H9 (cell line): ENCODE results near the gene FBXO42. TPM values are rescaled to one million over a fixed set of nuclear protein-coding genes. Genes with fewer than 3 reads are reported as not detected.
A peak's percentile ranks its signal among the peaks of the same experiment; 100 is the strongest.

Experiments
- DNase-seq: peaks from one replicate; pipeline ENCODE4 v3.0.0-alpha.2; 2017
- H2AFZ ChIP-seq: one replicate; pipeline ENCODE4 v1.6.1; 2013; ENCODE audit warnings: mild to moderate bottlenecking, low read length, control low read depth, moderate library complexity
- H2AK5ac ChIP-seq: 2 replicates; pipeline ENCODE4 v1.6.1; 2013; ENCODE audit warnings: low read length, control low read depth, mixed read lengths; ENCODE audit not compliant: insufficient read length
- H2BK120ac ChIP-seq: one replicate; pipeline ENCODE4 v1.6.1; 2013; ENCODE audit warnings: low read depth, mild to moderate bottlenecking, low read length, control low read depth, inconsistent platforms; ENCODE audit not compliant: poor library complexity, severe bottlenecking
- H2BK12ac ChIP-seq: 2 replicates; pipeline ENCODE4 v1.6.1; 2013; ENCODE audit warnings: low read length, control low read depth, mixed read lengths, low read depth; ENCODE audit not compliant: insufficient read length
- H2BK15ac ChIP-seq: 2 replicates; pipeline ENCODE4 v1.6.1; 2013; ENCODE audit warnings: low read depth, low read length, control low read depth
- H2BK20ac ChIP-seq: one replicate; pipeline ENCODE4 v1.6.1; 2013; ENCODE audit warnings: low read depth, mild to moderate bottlenecking, low read length, control low read depth, inconsistent platforms; ENCODE audit not compliant: poor library complexity, severe bottlenecking
- H2BK5ac ChIP-seq: 2 replicates; pipeline ENCODE4 v1.6.1; 2013; ENCODE audit warnings: low read length, control low read depth, mixed read lengths; ENCODE audit not compliant: insufficient read length
- H3K14ac ChIP-seq: 2 replicates; pipeline ENCODE4 v1.6.1; 2013; ENCODE audit warnings: low read length, control low read depth; ENCODE audit not compliant: insufficient read depth
- H3K18ac ChIP-seq: 2 replicates; pipeline ENCODE4 v1.6.1; 2013; ENCODE audit warnings: low read depth, mild to moderate bottlenecking, mixed read lengths, low read length, control low read depth; ENCODE audit not compliant: insufficient read length
- H3K23ac ChIP-seq: 2 replicates; pipeline ENCODE4 v1.6.1; 2013; ENCODE audit warnings: low read length, control low read depth, mixed read lengths, low read depth; ENCODE audit not compliant: insufficient read length
- H3K23me2 ChIP-seq: 2 replicates; pipeline ENCODE4 v1.6.1; 2013; ENCODE audit warnings: low read depth, mild to moderate bottlenecking, mixed read lengths, low read length, control low read depth; ENCODE audit not compliant: insufficient read length, poor library complexity, severe bottlenecking
- H3K27ac ChIP-seq: 2 replicates; pipeline ENCODE4 v1.5.1; 2013; ENCODE audit warnings: low read length, control low read depth, mixed read lengths, low read depth; ENCODE audit not compliant: insufficient read length
- H3K27me3 ChIP-seq: 2 replicates; pipeline ENCODE4 v1.6.1; 2013; ENCODE audit warnings: low read length, control low read depth, inconsistent platforms; ENCODE audit not compliant: insufficient read depth
- H3K4ac ChIP-seq: 2 replicates; pipeline ENCODE4 v1.6.1; 2013; ENCODE audit warnings: low read depth, mild to moderate bottlenecking, control low read depth, inconsistent platforms, low read length, moderate library complexity
- H3K4me1 ChIP-seq: 2 replicates; pipeline ENCODE4 v1.6.1; 2013; ENCODE audit warnings: low read length, control low read depth, inconsistent platforms; ENCODE audit not compliant: insufficient read depth
- H3K4me2 ChIP-seq: 2 replicates; pipeline ENCODE4 v1.6.1; 2013; ENCODE audit warnings: low read length, control low read depth, mixed read lengths; ENCODE audit not compliant: insufficient read length, insufficient read depth
- H3K56ac ChIP-seq: 2 replicates; pipeline ENCODE4 v1.6.1; 2013; ENCODE audit warnings: low read depth, mild to moderate bottlenecking, mixed read lengths, low read length, control low read depth; ENCODE audit not compliant: insufficient read length
- H3K79me1 ChIP-seq: 2 replicates; pipeline ENCODE4 v1.6.1; 2013; ENCODE audit warnings: low read depth, mild to moderate bottlenecking, moderate library complexity, low read length, control low read depth, inconsistent platforms; ENCODE audit not compliant: insufficient read depth, poor library complexity, severe bottlenecking
- H3K79me2 ChIP-seq: 2 replicates; pipeline ENCODE4 v1.6.1; 2013; ENCODE audit warnings: low read length, control low read depth, inconsistent platforms; ENCODE audit not compliant: insufficient read depth
- H3K9ac ChIP-seq: 2 replicates; pipeline ENCODE4 v1.6.1; 2013; ENCODE audit warnings: low read length, control low read depth, mixed read lengths; ENCODE audit not compliant: insufficient read length; ENCODE audit errors: extremely low read depth
- H3K9me3 ChIP-seq: one replicate; pipeline ENCODE4 v1.6.1; 2013; ENCODE audit warnings: low read depth, low read length, inconsistent platforms; ENCODE audit not compliant: control insufficient read depth
- H3T11ph ChIP-seq: one replicate; pipeline ENCODE4 v1.6.1; 2013; ENCODE audit warnings: mild to moderate bottlenecking, low read length, control low read depth, inconsistent platforms
- H4K20me1 ChIP-seq: one replicate; pipeline ENCODE4 v1.6.1; 2013; ENCODE audit not compliant: control insufficient read depth, insufficient read length, insufficient read depth
- H4K5ac ChIP-seq: 2 replicates; pipeline ENCODE4 v1.6.1; 2013; ENCODE audit warnings: low read depth, mild to moderate bottlenecking, mixed read lengths, low read length, control low read depth; ENCODE audit not compliant: insufficient read length
- H4K8ac ChIP-seq: replicated peaks from 2 replicates; pipeline ENCODE4 v1.6.1; 2013; ENCODE audit warnings: low read length, control low read depth, mixed read lengths, low read depth; ENCODE audit not compliant: insufficient read length
- H4K91ac ChIP-seq: 2 replicates; pipeline ENCODE4 v1.6.1; 2013; ENCODE audit warnings: low read depth, mild to moderate bottlenecking, moderate library complexity, mixed read lengths, low read length, control low read depth; ENCODE audit not compliant: insufficient read length
- H3K27ac Mint-ChIP-seq, 3 experiments: 2 replicates in 2 of 3; 3 replicates in 1 of 3; pipeline ENCODE4 v1.8.0; 2020 to 2021; ENCODE audit warnings: mixed read lengths in 3 of 3, mild to moderate bottlenecking in 1 of 3, moderate library complexity in 1 of 3
- H3K27me3 Mint-ChIP-seq: 2 replicates; pipeline ENCODE4 v1.8.0; 2021; ENCODE audit warnings: low read depth, mild to moderate bottlenecking, moderate library complexity, mixed read lengths
- H3K36me3 Mint-ChIP-seq, 3 experiments: 2 replicates in 2 of 3; 3 replicates in 1 of 3; pipeline ENCODE4 v1.8.0; 2020 to 2021; ENCODE audit warnings: low read depth in 3 of 3, mixed read lengths in 3 of 3; ENCODE audit not compliant: insufficient read depth in 1 of 3
- H3K4me1 Mint-ChIP-seq, 2 experiments: 2 replicates each; pipeline ENCODE4 v1.8.0; 2020; ENCODE audit warnings: mixed read lengths in 2 of 2
- H3K4me3 Mint-ChIP-seq, 2 experiments: 2 replicates in 1 of 2; 3 replicates in 1 of 2; pipeline ENCODE4 v1.8.0; 2020 to 2021; ENCODE audit warnings: mild to moderate bottlenecking in 2 of 2, mixed read lengths in 2 of 2, moderate library complexity in 1 of 2
- H3K9me3 Mint-ChIP-seq, 2 experiments: 2 replicates in 1 of 2; 3 replicates in 1 of 2; pipeline ENCODE4 v1.8.0; 2020; ENCODE audit warnings: mild to moderate bottlenecking in 2 of 2, mixed read lengths in 2 of 2, moderate library complexity in 1 of 2
- WGBS: extraction: QIAGEN DNeasy Blood & Tissue Kit; methylation state at CpG from one replicate; pipeline ENCODE4 v1.1.7; 2013; ENCODE audit warnings: missing lambda C conversion rate, low lambda C conversion rate, mixed read lengths; ENCODE audit not compliant: insufficient read length; ENCODE audit errors: extremely low coverage; 5-methylcytosine and 5-hydroxymethylcytosine counted together
- total RNA-seq: library from RNA; stranded (reverse); gene quantifications from 2 replicates; pipeline ENCODE4 v1.2.1, GENCODE V29; 2021
- TF ChIP-seq, protein P1 (sequence below): fragments of 200-600 bp; sonication (generic); conservative IDR thresholded peaks from 3 replicates; pipeline ENCODE4 v1.8.0; 2021; ENCODE audit warnings: antibody characterized with exemption, mild to moderate bottlenecking

Gene FBXO42
- total RNA-seq, 1 experiment from 2014 or later = 17.4 TPM

DNA sequence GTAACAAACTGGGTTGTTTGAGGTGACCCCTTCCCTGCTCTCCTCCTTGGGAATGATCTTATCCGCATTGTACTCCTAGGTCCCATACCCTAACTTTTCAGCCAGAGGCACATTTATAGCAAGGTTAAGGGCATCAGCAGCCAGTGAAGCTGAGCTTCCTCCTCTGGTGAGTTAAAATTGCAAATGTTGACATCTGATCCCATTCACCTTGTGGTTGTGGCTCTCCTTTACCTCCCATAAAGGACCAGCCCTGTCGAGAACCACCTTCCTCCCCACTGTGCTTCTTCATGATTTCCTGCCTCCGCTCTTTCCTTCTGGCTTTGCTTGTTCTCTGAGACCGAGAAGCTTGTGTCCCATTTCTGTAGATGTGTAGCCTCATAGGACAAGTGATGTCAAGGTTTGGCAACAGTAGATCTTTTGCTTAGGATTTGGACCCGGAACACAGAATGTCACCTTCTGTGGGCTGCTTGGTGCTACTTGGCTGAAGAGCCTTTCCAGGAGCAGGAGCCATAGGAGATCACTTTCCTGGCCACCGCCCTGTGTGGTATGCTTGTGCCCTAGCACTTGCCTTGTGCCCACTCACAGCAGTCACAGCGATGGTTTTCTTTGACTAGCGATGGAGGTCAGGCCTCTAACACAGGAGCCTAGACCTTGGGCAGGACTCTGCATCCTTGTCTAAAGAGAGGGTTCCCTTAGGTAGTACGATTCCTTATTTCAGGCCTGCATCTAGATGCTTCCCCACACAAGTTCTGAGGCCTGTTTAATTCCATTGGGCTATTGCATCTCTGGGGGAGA is 33.6 kb upstream of the FBXO42 start:
- peaks cover 44% of the 10 kb centered on the region for H3K79me2 ChIP-seq
- H3K4me1 Mint-ChIP-seq = peaks cover 30 to 32% of the 10 kb centered on the region in 2 experiments
- H3K9ac ChIP-seq = no peak overlapping the region
- peak overlapping the region in 2 of 3 experiments; percentile 20 to 90; a peak in 3 of 7 replicates for H3K27ac Mint-ChIP-seq
- H2BK12ac ChIP-seq = no peak overlapping the region
- no peak overlapping the region for H2BK20ac ChIP-seq
- no peak for DNase-seq
- no peak overlapping the region for H2BK15ac ChIP-seq
- H3K23me2 ChIP-seq = no peaks in the 10 kb centered on the region
- H3K79me1 ChIP-seq = peaks cover 5% of the 10 kb centered on the region
- H3K4me2 ChIP-seq = no peak overlapping the region
- no peaks in the 10 kb centered on the region for H3K27me3 Mint-ChIP-seq
- H3K14ac ChIP-seq = no peak overlapping the region
- H3K27me3 ChIP-seq = no peaks in the 10 kb centered on the region
- no peak overlapping the region for H3K23ac ChIP-seq
- H3K9me3 Mint-ChIP-seq = no peaks in the 10 kb centered on the region; a peak in 1 of 5 replicates
- H3K4me3 Mint-ChIP-seq = peak overlapping the region in 1 of 2 experiments; percentile 48; a peak in 1 of 5 replicates
- H4K8ac ChIP-seq = no peak overlapping the region
- H3K4ac ChIP-seq = no peak overlapping the region
- no peak overlapping the region for H3K18ac ChIP-seq
- H3K56ac ChIP-seq = no peak overlapping the region
- no peak overlapping the region for H2BK120ac ChIP-seq
- no peak overlapping the region for H4K91ac ChIP-seq
- TF ChIP-seq, protein P1, sequence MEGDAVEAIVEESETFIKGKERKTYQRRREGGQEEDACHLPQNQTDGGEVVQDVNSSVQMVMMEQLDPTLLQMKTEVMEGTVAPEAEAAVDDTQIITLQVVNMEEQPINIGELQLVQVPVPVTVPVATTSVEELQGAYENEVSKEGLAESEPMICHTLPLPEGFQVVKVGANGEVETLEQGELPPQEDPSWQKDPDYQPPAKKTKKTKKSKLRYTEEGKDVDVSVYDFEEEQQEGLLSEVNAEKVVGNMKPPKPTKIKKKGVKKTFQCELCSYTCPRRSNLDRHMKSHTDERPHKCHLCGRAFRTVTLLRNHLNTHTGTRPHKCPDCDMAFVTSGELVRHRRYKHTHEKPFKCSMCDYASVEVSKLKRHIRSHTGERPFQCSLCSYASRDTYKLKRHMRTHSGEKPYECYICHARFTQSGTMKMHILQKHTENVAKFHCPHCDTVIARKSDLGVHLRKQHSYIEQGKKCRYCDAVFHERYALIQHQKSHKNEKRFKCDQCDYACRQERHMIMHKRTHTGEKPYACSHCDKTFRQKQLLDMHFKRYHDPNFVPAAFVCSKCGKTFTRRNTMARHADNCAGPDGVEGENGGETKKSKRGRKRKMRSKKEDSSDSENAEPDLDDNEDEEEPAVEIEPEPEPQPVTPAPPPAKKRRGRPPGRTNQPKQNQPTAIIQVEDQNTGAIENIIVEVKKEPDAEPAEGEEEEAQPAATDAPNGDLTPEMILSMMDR = no peak
- no peak overlapping the region for H2AFZ ChIP-seq
- H3K27ac ChIP-seq = no peak overlapping the region
- WGBS = no CpG with 5 or more reads among the region's 9 CpGs
- peaks cover 0 to 6% (median 4%) of the 10 kb centered on the region in 3 experiments; a peak in 3 of 7 replicates for H3K36me3 Mint-ChIP-seq
- H3T11ph ChIP-seq = no peak overlapping the region
- peaks cover 12% of the 10 kb centered on the region; the same call in 1 of the 2 replicates for H3K4me1 ChIP-seq
- H2AK5ac ChIP-seq = no peak overlapping the region
- no peak overlapping the region for H2BK5ac ChIP-seq
- H4K20me1 ChIP-seq = peaks cover 4% of the 10 kb centered on the region
- H3K9me3 ChIP-seq = no peaks in the 10 kb centered on the region
- H4K5ac ChIP-seq = no peak overlapping the region
